Anterior cingulate cortex (tissue), 58 donors: ENCODE results near the gene TCF23.

Source experiments
- DNase-seq, 58 donors: peaks; one replicate each; lab custom pipeline; 2025; lab: John Stamatoyannopoulos, UW

Gene TCF23

GRCh38 chr2:27127883-27128667 lies 20.7 kb upstream of the TCF23 start:
- no peak for DNase-seq

GRCh38 chr2:27128668-27129571 lies 19.9 kb upstream of the TCF23 start:
- DNase-seq = no peak

DNA sequence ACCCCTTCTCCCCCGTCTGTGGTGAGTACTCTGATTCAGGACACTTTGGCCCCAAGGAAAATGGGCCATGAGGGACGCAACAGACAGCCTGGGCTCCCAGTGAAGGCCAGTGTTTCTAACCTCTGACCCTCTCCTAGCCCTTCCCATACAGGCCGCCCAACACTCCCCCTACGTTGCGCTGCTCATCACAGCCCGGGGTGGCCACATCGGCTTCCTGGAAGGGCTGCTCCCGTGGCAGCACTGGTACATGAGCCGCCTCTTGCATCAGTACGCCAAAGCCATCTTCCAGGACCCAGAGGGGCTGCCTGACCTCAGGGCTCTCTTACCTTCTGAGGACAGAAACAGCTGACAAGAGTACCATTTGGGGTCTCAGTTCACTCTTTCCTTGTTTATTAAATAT lies 18.4 kb upstream of the TCF23 start:
- no peak for DNase-seq

- no peak for DNase-seq
Measured at GRCh38 chr2:27131429-27131828, 17.4 kb upstream of the TCF23 start.

DNA sequence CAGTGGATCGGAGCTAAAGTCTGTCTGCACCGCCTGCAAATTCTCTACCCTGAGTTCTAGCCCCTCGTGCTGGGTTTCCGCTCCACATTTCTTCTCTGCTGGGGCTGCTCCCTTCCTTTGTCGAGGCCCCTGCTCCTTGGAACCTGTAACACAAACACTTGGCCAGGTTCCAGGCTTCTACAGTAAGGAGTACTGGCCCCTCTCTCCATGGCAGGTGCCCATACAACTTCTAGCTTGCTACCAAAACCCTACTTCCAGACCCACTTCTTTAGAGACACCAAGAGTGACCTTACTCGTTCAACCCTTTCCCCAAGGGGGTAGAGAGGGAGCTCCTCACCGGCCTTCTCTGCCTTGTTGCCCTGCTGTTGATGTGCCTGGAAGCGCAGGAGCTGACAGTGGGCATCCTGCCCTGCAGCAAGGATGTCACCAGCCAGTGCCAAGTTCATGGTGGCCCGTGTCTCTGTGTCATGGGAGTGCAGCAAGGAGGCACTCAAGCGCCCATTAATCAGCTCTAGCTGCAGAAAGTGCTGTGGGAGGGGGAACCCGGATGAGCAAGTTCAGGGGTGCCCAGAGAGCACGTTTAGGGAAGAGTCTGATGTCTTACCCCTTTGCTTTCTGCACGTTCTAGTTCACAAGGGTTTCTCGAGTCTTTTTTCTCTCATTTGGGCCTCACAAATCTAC lies 15.5 kb upstream of the TCF23 start:
- peak in 1 of 58 donors; percentile 15 for DNase-seq

DNA sequence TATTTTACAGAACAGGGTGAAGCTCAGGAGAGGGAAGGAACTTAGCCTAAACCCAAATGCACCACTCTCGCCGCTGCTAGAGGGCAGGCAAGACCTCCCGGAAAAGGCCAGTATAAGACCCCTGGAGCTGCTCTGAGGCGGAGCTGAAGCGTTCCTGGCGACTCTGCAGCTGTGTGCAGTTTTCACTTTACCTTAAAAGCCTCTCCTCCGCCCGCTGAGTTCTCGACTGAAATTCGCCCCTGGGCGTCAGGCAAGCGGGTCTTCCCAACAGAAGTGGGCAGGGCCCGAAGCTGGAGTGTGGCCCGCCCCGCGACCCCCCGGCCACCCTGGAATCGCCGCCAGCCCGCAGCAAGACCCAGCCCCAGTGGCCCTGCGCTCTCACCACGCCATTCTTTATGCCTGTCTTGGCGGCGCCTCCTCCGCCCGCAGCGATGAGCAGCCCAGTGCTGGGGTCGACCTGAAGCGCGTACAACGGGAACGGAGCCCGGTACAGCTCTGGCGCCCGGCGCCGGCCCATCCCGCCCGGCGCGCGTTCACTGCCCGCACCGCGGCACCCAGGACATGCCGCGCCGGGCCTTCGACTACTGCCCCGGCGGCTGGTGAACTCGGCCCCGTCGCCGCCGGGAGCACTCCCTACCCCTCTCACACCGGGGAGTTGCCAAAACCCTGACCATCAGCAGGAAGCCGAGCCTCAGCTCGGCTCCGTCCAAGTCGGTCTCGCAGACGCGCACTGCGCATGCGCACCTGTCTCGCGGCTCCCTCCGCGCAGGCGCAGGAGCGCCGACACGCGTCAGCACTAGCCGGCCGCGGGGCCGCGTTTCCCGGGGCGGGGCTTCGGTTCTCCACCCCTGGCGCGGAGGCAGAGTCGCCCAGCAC lies 14.7 kb upstream of the TCF23 start, which contains the start of gene PREB:
TSS of gene PREB (minus strand) at position 732 of the 876 bp plus-strand sequence. CDS start at position 517, 215 bp downstream.
- peak; percentile 75 to 97 (median 93) for DNase-seq

GRCh38 chr2:27134781-27135477 lies 13.9 kb upstream of the TCF23 start:
- no peak for DNase-seq

DNA sequence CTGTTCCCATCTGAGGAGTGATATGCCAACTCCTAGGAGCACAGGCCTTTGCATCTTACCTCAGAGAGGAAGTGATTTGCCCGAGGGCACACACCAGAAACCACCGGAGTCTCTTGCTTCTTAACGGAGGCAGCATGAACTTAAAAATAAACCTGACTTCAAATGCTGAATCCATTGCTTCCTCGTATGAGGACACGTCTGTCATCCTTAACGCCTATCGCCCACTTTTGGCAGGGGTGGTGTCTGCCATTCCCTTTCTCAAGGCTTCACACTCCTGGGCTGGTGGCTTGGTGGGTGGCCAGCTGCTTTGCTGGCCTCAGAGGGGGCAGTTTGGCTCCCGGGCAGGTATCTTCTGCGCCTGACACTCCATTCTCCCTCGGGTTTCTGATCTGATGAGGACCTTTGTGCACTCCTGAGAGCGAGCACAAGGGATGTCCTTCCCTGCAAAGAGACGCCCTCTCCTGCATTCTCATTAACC lies 13.3 kb upstream of the TCF23 start:
- no peak for DNase-seq

GRCh38 chr2:27136751-27137150 lies 12.1 kb upstream of the TCF23 start:
- DNase-seq = no peak

DNA sequence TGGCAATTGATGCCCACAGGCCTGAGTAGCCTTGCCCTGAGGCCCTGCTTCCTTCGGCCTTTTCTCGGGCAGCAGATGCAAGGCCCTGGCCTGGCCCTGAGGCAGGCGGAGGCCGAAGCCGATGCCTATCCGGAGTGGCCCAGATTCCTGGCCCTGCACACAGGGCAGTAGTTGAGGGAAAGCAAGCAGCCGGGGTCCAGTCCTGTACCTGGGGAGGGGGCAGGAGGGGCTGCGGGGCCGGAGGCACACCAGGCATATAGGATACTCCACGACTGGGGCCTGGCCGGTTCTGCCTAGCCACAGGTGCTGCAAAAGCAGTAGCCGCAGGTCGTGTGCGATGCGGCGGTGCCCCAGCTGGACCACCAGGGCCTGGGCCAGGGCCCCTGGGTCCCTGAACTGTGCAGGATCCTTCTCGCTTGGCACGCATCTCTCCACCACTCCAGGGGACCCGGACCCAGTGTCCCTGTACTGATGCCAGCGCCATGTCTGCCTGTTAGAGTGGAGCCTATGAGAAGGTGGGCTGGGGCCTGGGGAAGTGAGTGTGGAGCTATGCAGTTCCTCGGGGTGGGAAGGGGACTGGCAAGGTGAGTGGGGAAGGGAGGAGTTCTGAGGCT lies 11.4 kb upstream of the TCF23 start:
- no peak for DNase-seq

GRCh38 chr2:27138111-27138510 lies 10.7 kb upstream of the TCF23 start:
- DNase-seq = no peak

DNA sequence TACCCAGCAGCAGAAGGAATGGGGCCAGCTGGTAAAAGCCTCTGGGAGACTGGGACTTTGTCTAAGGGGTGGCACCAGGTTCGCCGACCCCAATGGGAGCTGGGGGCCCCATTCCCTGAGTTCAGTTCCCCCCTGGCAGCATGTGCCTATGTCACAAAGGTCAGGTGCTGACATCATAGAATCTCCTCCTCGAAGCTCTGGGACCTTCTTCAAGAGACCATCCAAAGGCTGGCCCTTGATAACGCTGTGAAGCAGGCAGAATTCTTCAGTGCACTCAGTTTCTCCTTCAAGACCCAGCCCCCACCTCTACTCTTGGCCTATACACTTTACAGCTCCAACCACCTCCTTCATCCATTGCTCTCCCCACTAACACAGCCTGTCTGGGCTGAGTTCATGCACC lies 9.5 kb upstream of the TCF23 start, which contains the start of gene PRR30:
TSS of gene PRR30 (minus strand) at position 101 of the 400 bp plus-strand sequence. CDS start 1,081 bp downstream, outside the sequence.
- no peak for DNase-seq

- DNase-seq = no peak
Measured at GRCh38 chr2:27143285-27143684, 5.5 kb upstream of the TCF23 start.

- no peak for DNase-seq
Measured at GRCh38 chr2:27145682-27146081, 3.1 kb upstream of the TCF23 start.

DNA sequence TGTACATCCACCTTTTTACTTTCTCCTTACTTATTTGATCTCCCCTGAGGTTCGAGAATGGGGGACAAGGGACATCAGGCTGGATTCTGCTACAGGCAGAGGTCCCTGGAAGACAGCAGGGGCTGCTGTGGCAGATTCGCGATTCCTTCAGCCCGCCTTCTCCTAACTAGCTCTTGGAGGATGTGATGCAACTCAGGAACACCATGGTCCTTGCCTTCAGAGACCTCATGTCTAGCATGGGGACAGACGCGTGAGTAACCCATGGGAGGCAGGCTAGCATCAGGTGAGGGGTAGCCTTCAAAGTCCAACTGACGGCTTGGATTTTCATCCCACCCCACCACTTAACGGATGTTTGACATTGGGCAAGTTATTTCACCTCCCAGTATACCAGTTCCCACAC lies 869 bp upstream of the TCF23 start:
- DNase-seq = no peak

- no peak for DNase-seq
Measured at GRCh38 chr2:27149570-27150405, 984 bp downstream of the TCF23 start.

DNA sequence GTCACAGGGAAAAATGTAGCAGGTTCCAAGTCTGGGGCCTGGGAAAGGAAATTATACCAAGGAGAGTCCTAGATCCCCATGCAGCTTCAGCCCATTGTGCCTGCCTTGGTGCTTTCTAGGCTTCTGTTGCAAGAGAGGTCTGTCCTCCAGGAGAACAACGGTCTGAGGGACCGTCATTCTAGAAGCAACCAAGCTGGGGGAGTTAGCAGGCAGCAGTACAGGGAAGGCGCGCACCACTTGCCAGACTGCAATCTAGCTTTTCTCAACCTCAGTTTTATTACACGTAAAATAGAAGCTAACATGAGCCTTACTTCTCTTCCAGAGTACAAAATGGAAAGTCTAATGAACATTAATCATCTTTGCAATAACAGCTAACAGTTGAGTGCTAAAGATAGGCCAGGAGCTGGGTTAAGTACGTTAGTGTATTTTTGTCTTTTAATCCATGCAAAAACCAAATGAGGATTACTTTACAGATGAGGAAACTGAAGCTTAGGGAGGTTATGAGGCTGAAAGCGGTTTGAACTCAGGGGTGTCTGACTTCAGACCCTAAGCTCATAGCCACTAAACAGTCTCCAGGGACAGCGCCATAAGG lies 1.9 kb downstream of the TCF23 start:
- DNase-seq = no peak
